ENCODE measurements around the gene MRTFA.
"Not testable (repeated sequence)": the region's sequence is repeated elsewhere in the genome, so short reads cannot be mapped to it uniquely, and the experiment has no call there.

Gene MRTFA

GRCh38 chr22:40625794-40626193 lies 10.7 kb downstream of the MRTFA start:
- DNase-seq, result not testable (repeated sequence)

GRCh38 chr22:40625281-40625680 lies 11.2 kb downstream of the MRTFA start:
- DNase-seq, result not testable (repeated sequence)

GRCh38 chr22:40624770-40625169 lies 11.7 kb downstream of the MRTFA start:
- no peak for DNase-seq

GRCh38 chr22:40621309-40622151 lies 15.0 kb downstream of the MRTFA start:
- no peak for DNase-seq

GRCh38 chr22:40620464-40621046 lies 16.0 kb downstream of the MRTFA start:
- no peak for DNase-seq

- no peak for DNase-seq
Observed at GRCh38 chr22:40618400-40618799, 18.1 kb downstream of the MRTFA start.

GRCh38 chr22:40616578-40616977 lies 19.9 kb downstream of the MRTFA start:
- no peak for DNase-seq

- no peak for DNase-seq
Observed at GRCh38 chr22:40613067-40613466, 23.5 kb downstream of the MRTFA start.

GRCh38 chr22:40612291-40612751 lies 24.2 kb downstream of the MRTFA start:
- no peak for DNase-seq

- DNase-seq, result no peak
Observed at GRCh38 chr22:40611606-40612005, 24.9 kb downstream of the MRTFA start.

- DNase-seq, result no peak
Observed at GRCh38 chr22:40610329-40610850, 26.1 kb downstream of the MRTFA start.

- peak; percentile 5 for DNase-seq
Observed at GRCh38 chr22:40609216-40609615, 27.3 kb downstream of the MRTFA start.

- DNase-seq, result no peak
Observed at GRCh38 chr22:40607506-40607905, 29.0 kb downstream of the MRTFA start.

GRCh38 chr22:40606306-40606705 lies 30.2 kb downstream of the MRTFA start:
- DNase-seq, result no peak

- DNase-seq, result no peak
Observed at GRCh38 chr22:40605761-40606160, 30.8 kb downstream of the MRTFA start.

- no peak for DNase-seq
Observed at GRCh38 chr22:40603088-40603605, 33.4 kb downstream of the MRTFA start.

GRCh38 chr22:40602231-40602630 lies 34.3 kb downstream of the MRTFA start:
- no peak for DNase-seq

GRCh38 chr22:40599731-40600130 lies 36.8 kb downstream of the MRTFA start:
- no peak for DNase-seq

- DNase-seq, result not testable (repeated sequence)
Observed at GRCh38 chr22:40598712-40599111, 37.8 kb downstream of the MRTFA start.

- DNase-seq, result no peak
Observed at GRCh38 chr22:40597526-40598430, 38.7 kb downstream of the MRTFA start.

GRCh38 chr22:40595497-40596234 lies 40.9 kb downstream of the MRTFA start:
- DNase-seq, result no peak

- DNase-seq, result no peak
Observed at GRCh38 chr22:40594924-40595323, 41.6 kb downstream of the MRTFA start.
